Neuronal stem cell (in vitro differentiated cells): ENCODE data around the gene ONECUT2. TPM values are rescaled to one million over a fixed set of nuclear protein-coding genes. Genes with fewer than 3 reads are reported as not detected.
"Not testable (repeated sequence)": the region's sequence is repeated elsewhere in the genome, so short reads cannot be mapped to it uniquely, and the experiment has no call there.

Experiments used
- DNase-seq: peaks from one replicate; pipeline ENCODE4 v3.0.0-alpha.2; 2013; ENCODE audit warnings: low spot score
- H2AFZ ChIP-seq: one replicate; pipeline ENCODE4 v1.6.1; 2013; ENCODE audit warnings: mild to moderate bottlenecking, low read length, inconsistent platforms
- H2AK5ac ChIP-seq: 2 replicates; pipeline ENCODE4 v1.6.1; 2013; ENCODE audit warnings: low read depth, mild to moderate bottlenecking, inconsistent platforms, low read length, moderate library complexity, mixed read lengths
- H2BK120ac ChIP-seq: 2 replicates; pipeline ENCODE4 v1.6.1; 2013; ENCODE audit warnings: low read depth, mild to moderate bottlenecking, inconsistent platforms, low read length, moderate library complexity, mixed read lengths
- H2BK12ac ChIP-seq: one replicate; pipeline ENCODE4 v1.6.1; 2013; ENCODE audit warnings: low read length, inconsistent platforms
- H2BK15ac ChIP-seq: 2 replicates; pipeline ENCODE4 v1.6.1; 2013; ENCODE audit warnings: mild to moderate bottlenecking, low read length, inconsistent platforms, mixed read lengths
- H2BK5ac ChIP-seq: one replicate; pipeline ENCODE4 v1.6.1; 2013; ENCODE audit warnings: inconsistent platforms, mild to moderate bottlenecking, low read length, moderate library complexity
- H3K14ac ChIP-seq: one replicate; pipeline ENCODE4 v1.6.1; 2013; ENCODE audit warnings: low read length, inconsistent platforms
- H3K18ac ChIP-seq: 2 replicates; pipeline ENCODE4 v1.6.1; 2013; ENCODE audit warnings: low read length, inconsistent platforms
- H3K23ac ChIP-seq: 2 replicates; pipeline ENCODE4 v1.6.1; 2013; ENCODE audit warnings: low read depth, mild to moderate bottlenecking, mixed read lengths, low read length, inconsistent platforms; ENCODE audit not compliant: poor library complexity
- H3K27ac ChIP-seq: replicated peaks from 3 replicates; pipeline ENCODE4 v1.5.1; 2013; ENCODE audit warnings: low read length, inconsistent platforms
- H3K27me3 ChIP-seq, 3 experiments: 2 replicates each; pipeline ENCODE4 v1.6.1; 2013; ENCODE audit warnings: low read length in 3 of 3, mild to moderate bottlenecking in 2 of 3, inconsistent platforms in 1 of 3, low read depth in 1 of 3, mixed read lengths in 1 of 3, moderate library complexity in 1 of 3; ENCODE audit not compliant: control insufficient read depth in 3 of 3, insufficient read depth in 3 of 3
- H3K36me3 ChIP-seq, 2 donors: replicated peaks in 1 of 2; 2 replicates each; pipeline ENCODE4 v1.6.1; 2013; ENCODE audit warnings: low read length in 2 of 2; ENCODE audit not compliant: control insufficient read depth in 2 of 2, insufficient read depth in 2 of 2
- H3K4ac ChIP-seq: 2 replicates; pipeline ENCODE4 v1.6.1; 2013; ENCODE audit warnings: inconsistent platforms, mild to moderate bottlenecking, low read length, moderate library complexity
- H3K4me1 ChIP-seq, 2 donors: 1 replicate in 1 of 2; 2 replicates in 1 of 2; pipeline ENCODE4 v1.6.1; 2013; ENCODE audit warnings: low read length in 2 of 2, low read depth in 1 of 2; ENCODE audit not compliant: control insufficient read depth in 2 of 2, insufficient read depth in 1 of 2
- H3K4me2 ChIP-seq: one replicate; pipeline ENCODE4 v1.6.1; 2013; ENCODE audit warnings: mild to moderate bottlenecking, low read length, inconsistent platforms; ENCODE audit not compliant: insufficient read depth, poor library complexity, severe bottlenecking
- H3K4me3 ChIP-seq, 2 donors: 2 replicates each; pipeline ENCODE4 v1.5.1; 2013; ENCODE audit warnings: low read length in 2 of 2, mild to moderate bottlenecking in 2 of 2, inconsistent platforms in 1 of 2, moderate library complexity in 1 of 2
- H3K79me1 ChIP-seq: one replicate; pipeline ENCODE4 v1.6.1; 2013; ENCODE audit warnings: low read depth, mild to moderate bottlenecking, inconsistent platforms, low read length, moderate library complexity
- H3K9ac ChIP-seq: one replicate; pipeline ENCODE4 v1.6.1; 2013; ENCODE audit warnings: mild to moderate bottlenecking, low read depth, low read length, inconsistent platforms; ENCODE audit not compliant: poor library complexity
- H3K9me3 ChIP-seq, 2 donors: replicated peaks in 1 of 2; 2 replicates each; pipeline versions ENCODE3 to v1.6.1; 2013; ENCODE audit warnings: low read length in 2 of 2, mild to moderate bottlenecking in 2 of 2, inconsistent platforms in 1 of 2, low read depth in 1 of 2, mixed read lengths in 1 of 2, moderate library complexity in 1 of 2; ENCODE audit not compliant: control insufficient read depth in 2 of 2, insufficient read depth in 1 of 2
- H4K8ac ChIP-seq: one replicate; pipeline ENCODE4 v1.6.1; 2013; ENCODE audit warnings: low read depth, mild to moderate bottlenecking, inconsistent platforms, low read length, moderate library complexity
- H4K91ac ChIP-seq: one replicate; pipeline ENCODE4 v1.6.1; 2013; ENCODE audit warnings: low read length, low read depth, mild to moderate bottlenecking, inconsistent platforms; ENCODE audit not compliant: poor library complexity
- WGBS, 2 donors: extraction: QIAGEN DNeasy Blood & Tissue Kit; methylation state at CpG; one replicate each; pipeline ENCODE4 v1.1.7; 2013; ENCODE audit warnings: missing lambda C conversion rate in 2 of 2, mixed read lengths in 1 of 2; ENCODE audit not compliant: insufficient read length in 2 of 2, insufficient replicate concordance in 1 of 2; ENCODE audit errors: extremely low coverage in 2 of 2; 5-methylcytosine and 5-hydroxymethylcytosine counted together
- polyA plus RNA-seq, 2 experiments: library from polyadenylated mRNA; stranded (reverse); fragments of 200-250 nt; gene quantifications; one replicate each; pipeline ENCODE4 v1.2.3, GENCODE V29; 2013

The ONECUT2 gene
- 0.31 TPM for polyA plus RNA-seq (2013, experiment 1 of 2)
- 0.33 TPM for polyA plus RNA-seq (2013, experiment 2 of 2)

GRCh38 chr18:57434536-57435494 is at the start of gene ONECUT2:
Gene ONECUT2, plus strand, starts transcription at chr18:57435374. Its CDS starts 343 bp downstream, at chr18:57435717.
- peak within 1 kb of the TSS; percentile 93 for H3K4me2 ChIP-seq
- H3K14ac ChIP-seq: no peak within 1 kb of the TSS
- no peak within 1 kb of the TSS for H2BK15ac ChIP-seq
- peak; percentile 94 for DNase-seq
- H3K4ac ChIP-seq: no peak within 1 kb of the TSS
- peak within 1 kb of the TSS; percentile 14 for H2AK5ac ChIP-seq
- peak within 1 kb of the TSS; percentile 40 for H2BK5ac ChIP-seq
- peak within 1 kb of the TSS; percentile 71 for H3K18ac ChIP-seq
- H3K23ac ChIP-seq: peak within 1 kb of the TSS; percentile 99
- H3K9ac ChIP-seq: peak within 1 kb of the TSS; percentile 54
- no CpG with 5 or more reads among the region's 69 CpGs for WGBS, 2 donors
- H3K4me3 ChIP-seq: peak within 1 kb of the TSS; percentile 65 to 78
- H3K9me3 ChIP-seq: no peaks in the 10 kb centered on the region
- H3K4me1 ChIP-seq: peaks cover 26% of the 10 kb centered on the region in 2 donors
- no peak within 1 kb of the TSS for H4K91ac ChIP-seq
- no peak within 1 kb of the TSS for H3K27ac ChIP-seq
- no peak within 1 kb of the TSS for H2BK120ac ChIP-seq
- H2AFZ ChIP-seq: peak within 1 kb of the TSS; percentile 86
- H4K8ac ChIP-seq: peak within 1 kb of the TSS; percentile 25
- H3K79me1 ChIP-seq: no peaks in the 10 kb centered on the region
- no peaks in the 10 kb centered on the region for H3K36me3 ChIP-seq
- H3K27me3 ChIP-seq: peaks cover 42 to 89% (median 88%) of the 10 kb centered on the region in 3 experiments
- no peak within 1 kb of the TSS for H2BK12ac ChIP-seq

GRCh38 chr18:57389271-57389670 is 45.9 kb upstream of the ONECUT2 start:
- Histone ChIP-seq H3K4me2 (no peak overlapping the region), H2AFZ (no peak overlapping the region), H3K9ac (no peak overlapping the region), H3K18ac (no peak overlapping the region), H3K14ac (no peak overlapping the region), H2BK120ac (no peak overlapping the region), H3K23ac (no peak overlapping the region), H3K4ac (no peak overlapping the region), H4K91ac (no peak overlapping the region), H2BK5ac (no peak overlapping the region), H3K4me3 (no peak overlapping the region), H3K27ac (no peak overlapping the region), H4K8ac (no peak overlapping the region), H3K4me1 (no peaks in the 10 kb centered on the region), H3K36me3 (no peaks in the 10 kb centered on the region), H3K79me1 (no peaks in the 10 kb centered on the region), H2BK15ac (no peak overlapping the region), H3K27me3 (peaks cover 0 to 11% (median 0%) of the 10 kb centered on the region in 3 experiments), H2AK5ac (no peak overlapping the region), H2BK12ac (no peak overlapping the region), H3K9me3 (peaks cover 0 to 2% of the 10 kb centered on the region in 2 donors)
- WGBS, 2 donors: no CpG with 5 or more reads among the region's 2 CpGs
- DNase-seq: no peak

GRCh38 chr18:57390044-57390443 is 45.1 kb upstream of the ONECUT2 start:
- no peak overlapping the region for H3K14ac ChIP-seq
- H4K8ac ChIP-seq: no peak overlapping the region
- no peak overlapping the region for H3K18ac ChIP-seq
- no peak overlapping the region for H3K4ac ChIP-seq
- H3K79me1 ChIP-seq: no peaks in the 10 kb centered on the region
- WGBS, 2 donors: no CpG with 5 or more reads among the region's 3 CpGs
- no peaks in the 10 kb centered on the region for H3K36me3 ChIP-seq
- no peak overlapping the region for H2BK12ac ChIP-seq
- no peak overlapping the region for H2BK15ac ChIP-seq
- peak overlapping the region in 1 of 2 donors; percentile 56 for H3K4me3 ChIP-seq
- no peak overlapping the region for H2AK5ac ChIP-seq
- H3K4me2 ChIP-seq: no peak overlapping the region
- H3K4me1 ChIP-seq: no peaks in the 10 kb centered on the region
- H3K9ac ChIP-seq: no peak overlapping the region
- peaks cover 0 to 11% (median 0%) of the 10 kb centered on the region in 3 experiments for H3K27me3 ChIP-seq
- H2AFZ ChIP-seq: no peak overlapping the region
- no peak overlapping the region for H3K23ac ChIP-seq
- DNase-seq: no peak
- peaks cover 0 to 2% of the 10 kb centered on the region in 2 donors for H3K9me3 ChIP-seq
- no peak overlapping the region for H3K27ac ChIP-seq
- no peak overlapping the region for H2BK5ac ChIP-seq
- no peak overlapping the region for H2BK120ac ChIP-seq
- no peak overlapping the region for H4K91ac ChIP-seq

GRCh38 chr18:57394749-57395148 is 40.4 kb upstream of the ONECUT2 start:
- H3K4me1 ChIP-seq, H3K14ac ChIP-seq, H3K18ac ChIP-seq, H3K27me3 ChIP-seq, H3K27ac ChIP-seq, H3K4ac ChIP-seq, H4K8ac ChIP-seq, H2BK12ac ChIP-seq, H3K4me3 ChIP-seq, H3K9me3 ChIP-seq, H2BK15ac ChIP-seq, H3K9ac ChIP-seq, H3K36me3 ChIP-seq, H3K4me2 ChIP-seq, H3K23ac ChIP-seq, DNase-seq, H2AK5ac ChIP-seq, H2BK5ac ChIP-seq, H4K91ac ChIP-seq, H2BK120ac ChIP-seq, H3K79me1 ChIP-seq, H2AFZ ChIP-seq: not testable (repeated sequence)
- no CpG with 5 or more reads among the region's 1 CpG for WGBS, 2 donors
